ENCODE results near the gene IRF1.

DNA sequence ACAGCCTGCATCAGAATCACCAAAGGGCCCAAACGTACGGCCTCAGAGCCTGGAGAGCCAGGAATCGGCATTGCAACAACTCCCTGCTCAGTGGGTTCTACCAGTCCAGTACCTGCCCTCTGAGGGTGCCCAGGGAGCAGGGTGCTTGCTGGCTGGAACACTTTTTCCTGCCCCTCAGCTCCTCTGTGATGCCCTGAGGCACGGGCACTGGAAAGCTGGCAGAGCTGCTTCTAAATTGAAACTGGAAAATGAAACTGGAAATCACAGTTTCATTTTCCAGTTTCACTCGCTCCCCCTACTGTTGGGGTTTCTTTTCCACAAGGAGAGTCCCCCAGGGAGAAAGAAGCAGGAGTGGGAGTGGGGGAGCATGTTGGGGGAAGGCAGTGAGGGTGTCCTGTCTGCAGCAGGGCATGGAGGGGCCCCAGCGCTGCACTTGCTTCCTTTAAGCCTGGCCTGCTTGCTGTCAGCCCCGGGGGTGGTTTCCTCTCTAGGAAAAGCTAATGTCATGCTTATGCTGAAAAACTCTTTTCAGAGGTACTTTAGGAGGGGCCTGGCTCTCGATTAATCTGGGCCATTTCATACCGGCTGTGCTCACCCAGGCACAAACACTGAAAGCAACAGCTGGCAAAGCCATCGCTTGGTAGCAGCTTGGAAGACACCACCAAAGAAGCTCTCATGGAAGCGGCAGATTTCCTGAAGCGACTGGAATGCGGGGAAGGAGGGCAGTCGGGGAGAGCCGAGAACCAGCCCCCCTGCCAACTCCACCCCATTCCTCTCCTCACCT, 26.2 kb downstream of the IRF1 start:
- TF ChIP-seq, protein P1, sequence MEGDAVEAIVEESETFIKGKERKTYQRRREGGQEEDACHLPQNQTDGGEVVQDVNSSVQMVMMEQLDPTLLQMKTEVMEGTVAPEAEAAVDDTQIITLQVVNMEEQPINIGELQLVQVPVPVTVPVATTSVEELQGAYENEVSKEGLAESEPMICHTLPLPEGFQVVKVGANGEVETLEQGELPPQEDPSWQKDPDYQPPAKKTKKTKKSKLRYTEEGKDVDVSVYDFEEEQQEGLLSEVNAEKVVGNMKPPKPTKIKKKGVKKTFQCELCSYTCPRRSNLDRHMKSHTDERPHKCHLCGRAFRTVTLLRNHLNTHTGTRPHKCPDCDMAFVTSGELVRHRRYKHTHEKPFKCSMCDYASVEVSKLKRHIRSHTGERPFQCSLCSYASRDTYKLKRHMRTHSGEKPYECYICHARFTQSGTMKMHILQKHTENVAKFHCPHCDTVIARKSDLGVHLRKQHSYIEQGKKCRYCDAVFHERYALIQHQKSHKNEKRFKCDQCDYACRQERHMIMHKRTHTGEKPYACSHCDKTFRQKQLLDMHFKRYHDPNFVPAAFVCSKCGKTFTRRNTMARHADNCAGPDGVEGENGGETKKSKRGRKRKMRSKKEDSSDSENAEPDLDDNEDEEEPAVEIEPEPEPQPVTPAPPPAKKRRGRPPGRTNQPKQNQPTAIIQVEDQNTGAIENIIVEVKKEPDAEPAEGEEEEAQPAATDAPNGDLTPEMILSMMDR (IDR thresholded peaks at IDR 0.05): no peak
- TF ChIP-seq POLR2A (IDR thresholded peaks at IDR 0.05): no peak
